Heart right ventricle (tissue), 16 donors: ENCODE results near the gene DHRSX. TPM values are rescaled to one million over a fixed set of nuclear protein-coding genes. Genes with fewer than 3 reads are reported as not detected.

Experiments used
- ATAC-seq, 8 donors: fragments of 200-7000 bp; cut with Tn5 transposase; one replicate each; pipeline ENCODE4 v1.9.1; 2020; ENCODE audit warnings: mild to moderate bottlenecking in 8 of 8, moderate library complexity in 8 of 8, moderate number of reproducible peaks in 1 of 8
- DNase-seq, 2 donors: peaks; one replicate each; pipeline ENCODE4 v3.0.0-alpha.2; 2020
- H3K27ac ChIP-seq, 10 donors: fragments of 200-600 bp; sonication (generic) in 2 of 10; one replicate each; pipeline versions ENCODE4 v1.5.0 to v1.8.0; 2020 to 2022; ENCODE audit warnings: mild to moderate bottlenecking in 3 of 10
- H3K27me3 ChIP-seq, 7 donors: fragments of 200-600 bp; one replicate each; pipeline ENCODE4 v1.8.0; 2021 to 2022; ENCODE audit warnings: mild to moderate bottlenecking in 2 of 7
- H3K36me3 ChIP-seq, 9 donors: fragments of 200-600 bp; sonication (generic) in 1 of 9; one replicate each; pipeline versions ENCODE4 v1.5.0 to v1.8.0; 2020 to 2022; ENCODE audit warnings: mild to moderate bottlenecking in 2 of 9
- H3K4me1 ChIP-seq, 9 donors: fragments of 200-600 bp; sonication (generic) in 1 of 9; one replicate each; pipeline versions ENCODE4 v1.5.0 to v1.8.0; 2020 to 2022; ENCODE audit warnings: mild to moderate bottlenecking in 4 of 9
- H3K4me3 ChIP-seq, 10 donors: fragments of 200-600 bp; sonication (generic) in 2 of 10; one replicate each; pipeline versions ENCODE4 v1.5.0 to v1.8.0; 2020 to 2022; ENCODE audit warnings: mild to moderate bottlenecking in 7 of 10, moderate library complexity in 2 of 10
- H3K9me3 ChIP-seq, 11 donors: fragments of 200-600 bp in 10 of 11; sonication (generic) in 2 of 11; one replicate each; pipeline versions ENCODE4 v1.5.0 to v1.8.0; 2013 to 2022; ENCODE audit warnings: mild to moderate bottlenecking in 2 of 11, control low read depth in 1 of 11, moderate library complexity in 1 of 11
- CTCF ChIP-seq, 9 donors: fragments of 200-600 bp; sonication (generic) in 2 of 9; IDR thresholded peaks; one replicate each; pipeline versions ENCODE4 v1.5.0 to v1.8.0; 2021 to 2022; ENCODE audit warnings: antibody characterized with exemption in 9 of 9, mild to moderate bottlenecking in 5 of 9, moderate library complexity in 1 of 9
- WGBS, 2 donors: extraction: QIAGEN DNeasy Blood & Tissue Kit; methylation state at CpG; one replicate each; pipeline ENCODE4 v1.1.7; 2013; ENCODE audit warnings: inconsistent platforms in 1 of 2; 5-methylcytosine and 5-hydroxymethylcytosine counted together
- intact Hi-C, 10 donors: fragments of 100-400 bp; cut with DNase I; formaldehyde crosslinking; loops; one replicate each; pipeline versions ENCODE4 v1.11.1 to v1.14.2; 2022
- polyA plus RNA-seq, 2 donors: library from polyadenylated mRNA; stranded (reverse); fragments of 200-250 nt; gene quantifications; one replicate each; pipeline ENCODE4 v1.2.3, GENCODE V29; 2013
- total RNA-seq, 10 donors: library from RNA; stranded (reverse); fragmentation: NEBNext Ultra II Directional in 3 of 10; extraction: Animal tissue kit (Norgen Biotek cat#: 25700) in 3 of 10; gene quantifications; one replicate each; pipeline versions ENCODE4 v1.2.1 to v1.2.4, GENCODE V29; 2021 to 2023
- donor health status: Arrhythmogenic right ventricular cardiomyopathy.
- donor health status: ischemic (EF 13 %, LVEDD 7.1; RV severe dilation, severe dysfunction).
- donor health status: healthy with polysubstance abuse.
- donor health status: DM: no; HTN: yes; CAD: no.
- donor health status: DM: no; HTN: no; CAD: no.
- donor health status: ischemic (EF 25% LVEDD 6.9; RV normal size, moderate dysfunction).
- donor health status: ischemic (EF 25% LVEDD 5.7; RV mildly dilated, moderate dysfunction).
- donor health status: healthy.
- donor health status: DM: yes; HTN: yes; CAD: no.
- donor health status: Ischemic cardiomyopathy.
- donor health status: ischemic (EF 35%, LVEDD 5.7; RV mildly dilated, moderate dysfunction).
- donor health status: nonischemic (EF 11% LVEDD 7.7; RV severe dilation, severe dysfunction).
- donor health status: DM: yes; HTN: yes; CAD: no.
- donor health status: PGD.
- donor health status: ischemic (EF 29% LVEDD 5.4; RV normal size, mild dysfunction).
- donor health status: nonischemic (EF 23%, LVEDD 6.1; RV moderate dilation, normal function).

DHRSX gene
- total and polyA plus RNA-seq, 12 donors: 13.8 to 35.9 (median 26.2) TPM

- no peak overlapping the region for H3K27ac ChIP-seq
- H3K9me3 ChIP-seq: peaks cover 0 to 11% (median 0%) of the 10 kb centered on the region in 11 donors
- H3K4me1 ChIP-seq: peaks cover 0 to 7% (median 0%) of the 10 kb centered on the region in 9 donors
- H3K27me3 ChIP-seq: peaks cover 0 to 8% (median 0%) of the 10 kb centered on the region in 7 donors
- H3K36me3 ChIP-seq: no peaks in the 10 kb centered on the region
- 92% methylated on average over 8 of the region's 8 CpGs for WGBS, 2 donors
- intact Hi-C loops: no loop called here
- H3K4me3 ChIP-seq: no peak overlapping the region
- ATAC-seq: no peak
- no peak for TF ChIP-seq CTCF (IDR thresholded peaks at IDR 0.05)
- no peak for DNase-seq
Measured at GRCh38 chrX:2541603-2542002, 40.8 kb upstream of the DHRSX start.

DNA sequence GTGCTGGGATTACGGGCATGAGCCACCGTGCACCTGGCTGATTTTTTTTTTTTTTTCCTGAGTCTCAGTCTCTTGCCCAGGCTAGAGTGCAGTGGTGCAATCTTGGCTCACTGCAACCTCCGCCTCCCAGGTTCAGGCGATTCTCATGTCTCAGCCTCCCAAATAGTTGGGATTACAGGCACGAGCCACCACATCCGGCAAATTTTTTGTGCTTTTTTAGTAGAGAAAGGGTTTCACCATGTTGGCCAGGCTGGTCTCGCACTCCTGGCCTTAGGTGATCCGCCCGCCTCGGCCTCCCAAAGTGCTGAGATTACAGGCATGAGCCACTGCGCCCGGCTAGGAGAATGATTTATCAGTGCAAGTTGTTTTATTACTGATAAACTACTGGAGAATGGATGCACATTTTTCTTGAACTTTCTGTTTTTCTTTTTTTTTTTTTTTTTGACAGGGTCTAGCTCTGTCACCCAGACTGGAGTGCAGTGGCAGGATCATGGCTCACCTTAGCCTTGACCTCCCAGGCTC lies 39.7 kb upstream of the DHRSX start:
- Histone ChIP-seq H3K27ac (no peak overlapping the region), H3K36me3 (no peaks in the 10 kb centered on the region), H3K27me3 (peaks cover 0 to 8% (median 0%) of the 10 kb centered on the region in 7 donors), H3K9me3 (no peaks in the 10 kb centered on the region), H3K4me1 (peaks cover 0 to 7% (median 0%) of the 10 kb centered on the region in 9 donors), H3K4me3 (no peak overlapping the region)
- intact Hi-C loops: no loop called here
- DNase-seq (no peak), ATAC-seq (no peak)
- TF ChIP-seq CTCF (IDR thresholded peaks at IDR 0.05): no peak
- WGBS, 2 donors: 81 to 93% methylated on average over 12 of the region's 12 CpGs

DNA sequence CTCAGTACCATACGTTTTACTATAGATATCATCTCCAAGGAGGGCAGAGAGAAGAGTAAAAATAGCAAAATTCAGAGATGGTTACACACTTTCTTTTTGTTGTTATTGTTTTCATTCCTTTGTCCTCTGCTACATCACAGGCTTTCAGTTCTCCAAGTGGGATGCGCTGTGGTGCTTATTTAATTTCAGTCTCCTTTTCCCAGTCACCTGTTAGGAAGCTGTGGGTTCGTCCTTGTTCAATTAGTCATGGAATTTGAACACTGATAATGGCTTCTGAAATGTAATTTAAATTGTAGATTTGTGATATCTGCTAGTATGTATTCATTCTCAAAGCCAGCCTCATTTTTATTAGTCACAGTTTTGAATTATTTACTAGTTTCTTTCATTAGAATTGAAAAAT lies 38.8 kb upstream of the DHRSX start:
- H3K36me3 ChIP-seq: no peaks in the 10 kb centered on the region
- no peaks in the 10 kb centered on the region for H3K9me3 ChIP-seq
- 75% methylated on average over 3 of the region's 3 CpGs for WGBS, 2 donors
- peaks cover 0 to 7% (median 0%) of the 10 kb centered on the region in 9 donors for H3K4me1 ChIP-seq
- no peak overlapping the region for H3K4me3 ChIP-seq
- no peak for ATAC-seq
- intact Hi-C loops: no loop called here
- no peak for DNase-seq
- TF ChIP-seq CTCF (IDR thresholded peaks at IDR 0.05): no peak
- peaks cover 0 to 8% (median 0%) of the 10 kb centered on the region in 7 donors for H3K27me3 ChIP-seq
- H3K27ac ChIP-seq: no peak overlapping the region

DNA sequence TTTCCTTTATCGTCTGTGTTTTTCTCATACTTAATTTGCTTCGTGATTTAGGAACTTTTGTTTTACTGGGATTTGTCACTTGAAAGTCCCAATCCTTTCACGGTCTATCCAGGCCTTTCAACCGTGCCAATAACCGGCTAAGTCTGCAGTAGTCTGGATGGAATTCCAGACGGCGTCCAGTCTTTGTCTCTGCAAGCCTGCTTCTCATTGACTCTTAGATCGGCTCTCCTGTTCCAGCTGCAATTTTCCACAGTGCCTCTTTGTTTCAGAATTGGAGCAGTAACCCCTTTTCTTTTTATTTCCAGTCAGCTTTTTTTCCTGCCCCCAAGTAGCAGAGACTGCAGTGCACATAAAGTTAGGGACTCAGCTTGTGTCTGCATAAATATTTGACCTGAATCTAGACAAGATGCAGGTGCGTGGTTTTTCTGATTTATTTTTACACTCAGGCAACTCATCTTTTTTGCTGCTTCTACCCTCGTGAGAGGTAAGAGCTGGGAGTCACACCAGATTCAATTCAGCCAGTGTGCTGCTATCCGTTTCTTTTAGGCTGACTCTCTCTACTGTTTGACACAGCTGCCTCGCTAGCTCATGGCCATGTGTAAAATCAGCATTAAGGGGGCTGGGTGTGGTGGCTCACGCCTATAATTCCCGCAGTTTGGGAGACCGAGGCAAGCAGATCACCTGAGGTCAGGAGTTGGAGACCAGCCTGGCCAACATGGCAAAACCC lies 37.4 kb upstream of the DHRSX start:
- no peaks in the 10 kb centered on the region for H3K9me3 ChIP-seq
- H3K27me3 ChIP-seq: peaks cover 0 to 8% (median 0%) of the 10 kb centered on the region in 7 donors
- TF ChIP-seq CTCF (IDR thresholded peaks at IDR 0.05): no peak
- peak in 5 of 8 donors; percentile 75 to 92 (median 81) for ATAC-seq
- no peaks in the 10 kb centered on the region for H3K36me3 ChIP-seq
- H3K27ac ChIP-seq: peak overlapping the region in 4 of 10 donors; percentile 26 to 77 (median 50)
- H3K4me3 ChIP-seq: no peak overlapping the region
- intact Hi-C loops: no loop called here
- peak in 1 of 2 donors; percentile 21 for DNase-seq
- WGBS, 2 donors: 62 to 64% methylated on average over 15 of the region's 15 CpGs
- peaks cover 0 to 4% (median 0%) of the 10 kb centered on the region in 9 donors for H3K4me1 ChIP-seq
